ENCODE measurements around the gene DRC1.

DRC1 gene

GRCh38 chr2:26421961-26422360, 20.2 kb downstream of the DRC1 start:
- Histone ChIP-seq H3K36me3 (ENCODE audit: control insufficient read depth in 5 of 5, insufficient read depth in 5 of 5, low read length in 5 of 5) (no peaks in the 10 kb centered on the region), H3K9me3 (ENCODE audit: control insufficient read depth in 5 of 5, low read length in 5 of 5) (no peaks in the 10 kb centered on the region), H3K9ac (ENCODE audit: low read length in 5 of 5) (no peak overlapping the region), H3K27ac (ENCODE audit: low read depth, low read length) (no peak overlapping the region), H3K4me1 (ENCODE audit: control insufficient read depth in 5 of 5, insufficient read depth in 5 of 5, low read length in 5 of 5) (no peaks in the 10 kb centered on the region), H3K4me3 (ENCODE audit: low read depth in 1 of 5, low read length in 5 of 5) (no peak overlapping the region), H3K27me3 (ENCODE audit: control insufficient read depth in 5 of 5, insufficient read depth in 4 of 5, low read length in 5 of 5) (no peaks in the 10 kb centered on the region)

- H3K27me3 ChIP-seq (ENCODE audit: control insufficient read depth in 5 of 5, insufficient read depth in 4 of 5, low read length in 5 of 5) = no peaks in the 10 kb centered on the region
- no peak overlapping the region for H3K4me3 ChIP-seq (ENCODE audit: low read depth in 1 of 5, low read length in 5 of 5)
- no peak overlapping the region for H3K27ac ChIP-seq (ENCODE audit: low read depth, low read length)
- H3K9ac ChIP-seq (ENCODE audit: low read length in 5 of 5) = no peak overlapping the region
- no peaks in the 10 kb centered on the region for H3K36me3 ChIP-seq (ENCODE audit: control insufficient read depth in 5 of 5, insufficient read depth in 5 of 5, low read length in 5 of 5)
- no peaks in the 10 kb centered on the region for H3K4me1 ChIP-seq (ENCODE audit: control insufficient read depth in 5 of 5, insufficient read depth in 5 of 5, low read length in 5 of 5)
- no peaks in the 10 kb centered on the region for H3K9me3 ChIP-seq (ENCODE audit: control insufficient read depth in 5 of 5, low read length in 5 of 5)
Measured at GRCh38 chr2:26422947-26423629, 21.4 kb downstream of the DRC1 start.

- Histone ChIP-seq H3K36me3 (ENCODE audit: control insufficient read depth in 5 of 5, insufficient read depth in 5 of 5, low read length in 5 of 5) (no peaks in the 10 kb centered on the region), H3K27ac (ENCODE audit: low read depth, low read length) (no peak overlapping the region), H3K9ac (ENCODE audit: low read length in 5 of 5) (no peak overlapping the region), H3K4me3 (ENCODE audit: low read depth in 1 of 5, low read length in 5 of 5) (no peak overlapping the region), H3K9me3 (ENCODE audit: control insufficient read depth in 5 of 5, low read length in 5 of 5) (no peaks in the 10 kb centered on the region), H3K27me3 (ENCODE audit: control insufficient read depth in 5 of 5, insufficient read depth in 4 of 5, low read length in 5 of 5) (no peaks in the 10 kb centered on the region), H3K4me1 (ENCODE audit: control insufficient read depth in 5 of 5, insufficient read depth in 5 of 5, low read length in 5 of 5) (no peaks in the 10 kb centered on the region)
Measured at GRCh38 chr2:26423750-26424149, 22.0 kb downstream of the DRC1 start.

DNA sequence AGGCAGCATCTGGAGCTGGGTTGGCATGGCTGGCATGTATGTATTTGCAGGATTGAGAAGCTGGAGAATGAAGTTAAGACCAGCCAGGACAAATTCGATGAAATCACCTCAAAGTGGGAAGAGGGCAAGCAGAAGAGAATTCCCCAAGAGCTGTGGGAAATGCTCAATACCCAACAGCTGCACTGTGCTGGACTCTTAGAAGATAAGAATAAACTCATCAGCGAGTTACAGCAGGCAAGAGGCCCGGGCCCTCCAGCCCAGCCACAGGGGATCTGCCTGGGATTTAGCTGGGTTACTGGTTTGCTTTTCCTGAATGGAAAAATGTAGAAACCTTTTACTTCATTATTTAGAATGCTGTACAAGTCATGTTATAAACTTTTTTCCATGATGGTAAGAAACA, 22.5 kb downstream of the DRC1 start:
- Histone ChIP-seq H3K27me3 (ENCODE audit: control insufficient read depth in 5 of 5, insufficient read depth in 4 of 5, low read length in 5 of 5) (no peaks in the 10 kb centered on the region), H3K9me3 (ENCODE audit: control insufficient read depth in 5 of 5, low read length in 5 of 5) (no peaks in the 10 kb centered on the region), H3K9ac (ENCODE audit: low read length in 5 of 5) (no peak overlapping the region), H3K36me3 (ENCODE audit: control insufficient read depth in 5 of 5, insufficient read depth in 5 of 5, low read length in 5 of 5) (no peaks in the 10 kb centered on the region), H3K27ac (ENCODE audit: low read depth, low read length) (no peak overlapping the region), H3K4me3 (ENCODE audit: low read depth in 1 of 5, low read length in 5 of 5) (no peak overlapping the region), H3K4me1 (ENCODE audit: control insufficient read depth in 5 of 5, insufficient read depth in 5 of 5, low read length in 5 of 5) (no peaks in the 10 kb centered on the region)

- no peaks in the 10 kb centered on the region for H3K27me3 ChIP-seq (ENCODE audit: control insufficient read depth in 5 of 5, insufficient read depth in 4 of 5, low read length in 5 of 5)
- no peaks in the 10 kb centered on the region for H3K4me1 ChIP-seq (ENCODE audit: control insufficient read depth in 5 of 5, insufficient read depth in 5 of 5, low read length in 5 of 5)
- no peaks in the 10 kb centered on the region for H3K9me3 ChIP-seq (ENCODE audit: control insufficient read depth in 5 of 5, low read length in 5 of 5)
- no peak overlapping the region for H3K27ac ChIP-seq (ENCODE audit: low read depth, low read length)
- no peak overlapping the region for H3K4me3 ChIP-seq (ENCODE audit: low read depth in 1 of 5, low read length in 5 of 5)
- H3K9ac ChIP-seq (ENCODE audit: low read length in 5 of 5) = no peak overlapping the region
- no peaks in the 10 kb centered on the region for H3K36me3 ChIP-seq (ENCODE audit: control insufficient read depth in 5 of 5, insufficient read depth in 5 of 5, low read length in 5 of 5)
Measured at GRCh38 chr2:26428846-26429245, 27.1 kb downstream of the DRC1 start.

DNA sequence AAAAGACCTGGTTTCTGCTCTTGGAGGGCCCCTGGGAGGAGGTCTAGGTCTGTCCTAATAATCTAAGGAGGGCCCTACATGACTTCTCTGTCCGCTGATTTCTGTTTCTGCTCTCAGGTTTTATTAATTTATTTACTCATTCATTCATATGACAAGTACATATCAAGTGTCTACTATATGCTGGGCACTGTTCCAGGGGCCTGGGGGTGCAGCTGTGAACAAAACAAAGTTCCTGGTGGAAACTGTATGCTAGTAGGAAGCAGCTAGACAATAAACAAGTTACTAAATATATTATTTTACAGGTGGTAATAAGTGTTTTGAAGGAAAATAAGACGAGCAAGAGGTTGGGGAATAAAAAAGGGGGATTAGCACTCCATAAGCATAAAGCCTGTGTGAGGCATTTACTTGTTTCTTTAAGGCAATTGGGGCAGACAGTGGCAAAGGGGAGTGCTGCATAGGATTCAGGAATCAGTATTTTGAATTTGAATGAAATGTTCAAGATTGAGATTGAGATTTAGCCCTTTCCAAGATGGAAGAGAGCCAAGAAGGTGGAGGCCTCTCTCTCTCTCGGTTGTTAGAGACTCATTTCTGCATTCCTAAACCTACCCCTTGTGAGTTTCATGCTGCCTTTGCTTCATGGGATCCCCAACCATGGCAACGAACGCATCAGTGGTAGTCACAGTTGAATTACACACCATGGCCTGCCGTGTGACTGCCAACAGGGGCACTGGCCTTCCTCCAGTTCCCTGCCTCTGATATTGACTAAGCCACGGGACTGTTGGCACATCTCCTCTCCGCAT, 28.3 kb downstream of the DRC1 start:
- no peaks in the 10 kb centered on the region for H3K27me3 ChIP-seq (ENCODE audit: control insufficient read depth in 5 of 5, insufficient read depth in 4 of 5, low read length in 5 of 5)
- no peaks in the 10 kb centered on the region for H3K36me3 ChIP-seq (ENCODE audit: control insufficient read depth in 5 of 5, insufficient read depth in 5 of 5, low read length in 5 of 5)
- H3K4me1 ChIP-seq (ENCODE audit: control insufficient read depth in 5 of 5, insufficient read depth in 5 of 5, low read length in 5 of 5) = no peaks in the 10 kb centered on the region
- H3K27ac ChIP-seq (ENCODE audit: low read depth, low read length) = no peak overlapping the region
- no peak overlapping the region for H3K4me3 ChIP-seq (ENCODE audit: low read depth in 1 of 5, low read length in 5 of 5)
- H3K9ac ChIP-seq (ENCODE audit: low read length in 5 of 5) = no peak overlapping the region
- H3K9me3 ChIP-seq (ENCODE audit: control insufficient read depth in 5 of 5, low read length in 5 of 5) = no peaks in the 10 kb centered on the region

DNA sequence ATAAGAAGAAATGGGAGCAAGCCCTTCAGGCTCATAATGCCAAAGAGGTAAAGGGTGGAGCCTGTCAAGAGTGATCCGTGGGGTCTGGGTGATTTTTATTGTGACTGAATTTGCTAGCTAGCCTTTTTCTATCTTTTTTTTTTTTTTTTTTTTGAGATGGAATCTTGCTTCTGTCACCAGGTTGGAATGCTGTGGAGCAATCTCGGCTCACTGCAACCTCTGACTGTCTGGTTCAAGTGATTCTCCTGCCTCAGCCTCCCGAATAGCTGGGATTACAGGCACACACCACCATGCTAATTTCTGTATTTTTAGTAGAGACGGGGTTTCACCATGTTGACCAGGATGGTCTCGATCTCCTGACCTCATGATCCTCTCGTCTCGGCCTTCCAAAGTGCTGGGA, 29.1 kb downstream of the DRC1 start:
- H3K36me3 ChIP-seq (ENCODE audit: control insufficient read depth in 5 of 5, insufficient read depth in 5 of 5, low read length in 5 of 5) = no peaks in the 10 kb centered on the region
- no peaks in the 10 kb centered on the region for H3K27me3 ChIP-seq (ENCODE audit: control insufficient read depth in 5 of 5, insufficient read depth in 4 of 5, low read length in 5 of 5)
- H3K27ac ChIP-seq (ENCODE audit: low read depth, low read length) = no peak overlapping the region
- no peaks in the 10 kb centered on the region for H3K4me1 ChIP-seq (ENCODE audit: control insufficient read depth in 5 of 5, insufficient read depth in 5 of 5, low read length in 5 of 5)
- H3K9me3 ChIP-seq (ENCODE audit: control insufficient read depth in 5 of 5, low read length in 5 of 5) = no peaks in the 10 kb centered on the region
- no peak overlapping the region for H3K9ac ChIP-seq (ENCODE audit: low read length in 5 of 5)
- H3K4me3 ChIP-seq (ENCODE audit: low read depth in 1 of 5, low read length in 5 of 5) = no peak overlapping the region

- H3K9me3 ChIP-seq (ENCODE audit: control insufficient read depth in 5 of 5, low read length in 5 of 5) = no peaks in the 10 kb centered on the region
- H3K27ac ChIP-seq (ENCODE audit: low read depth, low read length) = no peak overlapping the region
- no peak overlapping the region for H3K4me3 ChIP-seq (ENCODE audit: low read depth in 1 of 5, low read length in 5 of 5)
- H3K36me3 ChIP-seq (ENCODE audit: control insufficient read depth in 5 of 5, insufficient read depth in 5 of 5, low read length in 5 of 5) = no peaks in the 10 kb centered on the region
- no peaks in the 10 kb centered on the region for H3K27me3 ChIP-seq (ENCODE audit: control insufficient read depth in 5 of 5, insufficient read depth in 4 of 5, low read length in 5 of 5)
- H3K9ac ChIP-seq (ENCODE audit: low read length in 5 of 5) = no peak overlapping the region
- no peaks in the 10 kb centered on the region for H3K4me1 ChIP-seq (ENCODE audit: control insufficient read depth in 5 of 5, insufficient read depth in 5 of 5, low read length in 5 of 5)
Measured at GRCh38 chr2:26432363-26432762, 30.6 kb downstream of the DRC1 start.

DNA sequence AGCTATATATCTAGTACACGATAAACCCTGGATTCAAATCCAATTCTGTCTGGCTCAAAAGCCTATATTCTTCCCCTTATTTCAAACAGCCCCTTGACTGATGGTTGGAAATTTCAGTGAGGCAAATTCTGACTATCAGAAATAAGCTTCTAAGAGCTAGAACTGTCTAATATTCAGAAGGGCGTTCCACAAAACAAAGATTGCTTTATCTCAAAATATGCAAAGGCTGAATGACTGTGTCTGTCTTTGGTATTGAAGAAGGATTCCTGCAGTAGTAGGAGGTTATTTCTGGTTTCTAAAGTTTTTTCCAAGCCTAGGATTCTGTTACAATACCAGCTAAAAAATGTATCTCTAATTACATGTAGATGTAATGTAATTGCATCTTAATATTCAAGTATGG, 31.1 kb downstream of the DRC1 start:
- H3K36me3 ChIP-seq (ENCODE audit: control insufficient read depth in 5 of 5, insufficient read depth in 5 of 5, low read length in 5 of 5) = no peaks in the 10 kb centered on the region
- H3K4me1 ChIP-seq (ENCODE audit: control insufficient read depth in 5 of 5, insufficient read depth in 5 of 5, low read length in 5 of 5) = no peaks in the 10 kb centered on the region
- H3K27me3 ChIP-seq (ENCODE audit: control insufficient read depth in 5 of 5, insufficient read depth in 4 of 5, low read length in 5 of 5) = no peaks in the 10 kb centered on the region
- no peak overlapping the region for H3K9ac ChIP-seq (ENCODE audit: low read length in 5 of 5)
- H3K4me3 ChIP-seq (ENCODE audit: low read depth in 1 of 5, low read length in 5 of 5) = no peak overlapping the region
- H3K9me3 ChIP-seq (ENCODE audit: control insufficient read depth in 5 of 5, low read length in 5 of 5) = no peaks in the 10 kb centered on the region
- H3K27ac ChIP-seq (ENCODE audit: low read depth, low read length) = no peak overlapping the region

DNA sequence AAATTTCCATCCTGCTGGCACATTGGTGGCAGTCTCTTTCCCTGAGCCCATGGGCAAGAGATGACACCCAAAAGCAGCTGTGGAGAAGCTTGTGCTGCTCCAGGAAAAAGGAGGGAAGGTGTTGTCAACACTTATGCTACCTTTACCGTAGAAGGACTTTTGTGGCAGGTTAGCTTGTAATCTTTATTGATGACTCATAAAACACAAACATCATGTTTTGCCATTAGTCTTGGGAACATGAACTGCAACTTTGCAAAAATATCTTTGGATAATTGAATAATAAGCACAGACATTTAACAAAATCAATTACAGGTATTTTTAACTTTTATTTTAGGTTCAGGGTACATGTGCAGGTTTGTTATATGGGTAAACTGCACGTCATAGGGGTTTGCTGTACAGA, 33.4 kb downstream of the DRC1 start:
- H3K27me3 ChIP-seq (ENCODE audit: control insufficient read depth in 5 of 5, insufficient read depth in 4 of 5, low read length in 5 of 5) = no peaks in the 10 kb centered on the region
- H3K36me3 ChIP-seq (ENCODE audit: control insufficient read depth in 5 of 5, insufficient read depth in 5 of 5, low read length in 5 of 5) = no peaks in the 10 kb centered on the region
- no peak overlapping the region for H3K4me3 ChIP-seq (ENCODE audit: low read depth in 1 of 5, low read length in 5 of 5)
- no peaks in the 10 kb centered on the region for H3K9me3 ChIP-seq (ENCODE audit: control insufficient read depth in 5 of 5, low read length in 5 of 5)
- H3K27ac ChIP-seq (ENCODE audit: low read depth, low read length) = no peak overlapping the region
- H3K9ac ChIP-seq (ENCODE audit: low read length in 5 of 5) = no peak overlapping the region
- H3K4me1 ChIP-seq (ENCODE audit: control insufficient read depth in 5 of 5, insufficient read depth in 5 of 5, low read length in 5 of 5) = no peaks in the 10 kb centered on the region
